ENCODE data around the gene DMAC2.
"Not testable (repeated sequence)": the region's sequence is repeated elsewhere in the genome, so short reads cannot be mapped to it uniquely, and the experiment has no call there.

DMAC2 gene

GRCh38 chr19:41442473-41443355, 3.0 kb upstream of the DMAC2 start, which contains the start of gene ERICH4:
Gene ERICH4, plus strand, starts transcription at chr19:41443156. Its CDS starts 14 bp downstream, at chr19:41443170.
- DNase-seq (ENCODE audit: low read depth): no peak

DNA sequence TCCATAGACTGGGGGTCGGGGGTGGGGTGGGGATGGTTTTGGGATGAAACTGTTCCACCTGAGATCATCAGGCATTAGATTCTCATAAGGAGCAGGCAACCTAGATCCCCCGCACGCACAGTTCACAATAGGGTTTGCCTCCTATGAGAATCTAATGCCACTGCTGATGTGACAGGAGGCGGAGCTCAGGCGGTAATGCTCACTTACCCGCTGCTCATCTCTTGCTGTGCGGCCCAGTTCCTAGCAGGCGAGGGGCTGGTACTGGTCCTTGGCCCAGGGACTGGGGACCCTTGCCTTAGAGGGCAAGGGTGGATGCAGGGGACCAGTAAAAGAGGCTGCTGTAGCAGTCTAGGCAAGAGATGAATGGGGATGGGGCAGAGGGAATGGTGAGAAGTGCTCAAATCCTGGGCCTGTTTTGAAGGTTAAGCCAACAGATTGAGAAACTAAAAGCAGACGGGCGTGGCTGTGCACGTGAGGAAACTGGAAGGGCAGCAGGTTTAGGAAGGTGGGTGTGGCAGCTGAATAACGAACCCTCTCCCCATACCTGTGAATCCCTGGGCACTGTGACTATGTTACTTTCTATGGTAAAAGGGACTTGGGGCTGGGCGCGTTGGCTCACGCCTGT, 1.7 kb upstream of the DMAC2 start:
- no peak for DNase-seq (ENCODE audit: low read depth)

- no peak for DNase-seq (ENCODE audit: low read depth)
Observed at GRCh38 chr19:41437944-41438574, 1.7 kb downstream of the DMAC2 start.

DNA sequence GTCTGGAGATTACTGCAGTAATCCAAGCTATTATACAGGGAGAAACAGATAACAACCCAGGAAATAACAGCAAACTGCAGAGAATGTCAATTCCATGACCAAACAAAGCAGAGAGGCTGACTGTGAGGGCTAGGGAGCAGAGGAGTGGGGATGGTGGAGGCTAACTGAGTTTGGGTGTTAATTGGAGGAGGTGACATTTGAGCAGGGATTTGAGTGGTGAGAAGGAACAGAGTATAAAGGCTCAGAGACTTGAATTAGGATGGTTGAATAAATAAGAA, 3.1 kb downstream of the DMAC2 start:
- no peak for DNase-seq (ENCODE audit: low read depth)

DNA sequence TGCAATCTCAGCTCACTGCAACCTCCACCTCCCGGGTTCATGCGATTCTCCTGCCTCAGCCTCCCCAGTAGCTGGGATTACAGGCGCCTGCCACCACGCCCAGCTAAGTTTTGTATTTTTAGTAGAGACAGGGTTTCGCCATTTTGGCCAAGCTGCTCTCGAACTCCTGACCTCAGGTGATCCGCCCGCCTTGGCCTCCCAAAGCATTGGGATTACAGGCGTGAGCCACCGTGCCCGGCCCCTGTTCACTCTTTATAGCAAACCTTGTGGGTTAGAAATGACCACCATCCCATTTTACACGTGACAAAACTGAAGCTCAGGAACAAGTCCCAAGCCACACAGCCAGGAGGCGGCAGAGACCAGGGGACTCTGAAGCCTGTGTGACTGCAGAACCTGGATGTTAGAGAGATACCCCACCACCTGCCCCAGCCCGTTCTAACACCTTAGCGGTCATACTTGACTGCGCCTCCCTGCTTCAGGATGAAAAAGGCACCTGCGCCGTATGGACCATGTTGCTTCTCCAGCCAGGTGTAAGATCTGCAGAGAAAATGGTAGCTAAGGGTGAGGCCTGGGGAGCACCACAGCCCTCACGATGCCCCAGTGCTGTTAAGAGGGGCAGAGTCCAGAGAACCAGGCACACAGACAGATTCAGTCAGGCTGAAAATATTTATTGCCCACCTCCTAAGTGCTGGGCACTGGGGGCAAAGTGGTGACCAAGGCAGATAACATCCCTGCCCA, 3.6 kb downstream of the DMAC2 start:
- no peak for DNase-seq (ENCODE audit: low read depth)

GRCh38 chr19:41435376-41435775, 4.3 kb downstream of the DMAC2 start:
- not testable (repeated sequence) for DNase-seq (ENCODE audit: low read depth)

DNA sequence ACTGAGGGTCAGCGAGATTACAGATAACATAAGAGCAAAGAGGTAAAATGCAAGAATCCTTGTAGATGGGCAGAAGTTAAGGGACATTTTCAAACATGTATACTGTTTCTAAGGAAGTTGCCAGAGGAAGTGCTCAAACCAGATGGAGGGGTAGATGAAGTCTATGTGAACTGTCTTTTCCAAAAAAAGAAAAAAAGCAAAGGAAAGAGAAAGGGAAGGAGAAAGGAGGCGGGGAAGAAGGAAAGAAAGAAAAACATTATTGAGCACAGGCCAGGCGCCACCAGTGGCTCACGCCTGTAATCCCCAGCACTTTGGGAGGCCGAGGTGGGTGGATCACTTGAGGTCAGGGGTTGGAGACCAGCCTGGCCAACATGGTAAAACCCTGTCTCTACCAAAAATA, 5.3 kb downstream of the DMAC2 start:
- DNase-seq (ENCODE audit: low read depth): no peak

- no peak for DNase-seq (ENCODE audit: low read depth)
Observed at GRCh38 chr19:41433171-41433570, 6.5 kb downstream of the DMAC2 start.

- no peak for DNase-seq (ENCODE audit: low read depth)
Observed at GRCh38 chr19:41431426-41432386, 8.0 kb downstream of the DMAC2 start.

DNA sequence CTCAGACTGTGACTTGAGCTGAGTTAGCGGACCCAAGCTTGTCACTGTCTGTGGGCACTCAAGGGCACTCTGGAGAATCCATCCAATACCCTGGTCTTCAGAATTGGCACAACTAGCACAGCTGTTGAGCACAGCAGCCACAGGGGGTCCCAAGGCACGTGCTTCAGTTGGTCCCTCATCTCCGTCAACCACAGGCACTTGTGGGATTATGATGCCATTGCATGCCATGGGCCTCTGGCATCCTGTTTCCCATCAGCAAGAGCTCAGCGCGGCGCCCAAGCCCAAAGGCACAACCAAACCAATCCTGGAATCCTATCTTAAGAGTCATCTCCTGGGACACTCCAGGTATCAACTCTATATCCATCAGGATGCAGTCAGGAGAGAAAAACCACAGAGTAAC, 8.8 kb downstream of the DMAC2 start:
- DNase-seq (ENCODE audit: low read depth): no peak

- DNase-seq (ENCODE audit: low read depth): no peak
Observed at GRCh38 chr19:41428481-41428859, 11.2 kb downstream of the DMAC2 start.

GRCh38 chr19:41427647-41428480, 11.8 kb downstream of the DMAC2 start:
- DNase-seq (ENCODE audit: low read depth): no peak

DNA sequence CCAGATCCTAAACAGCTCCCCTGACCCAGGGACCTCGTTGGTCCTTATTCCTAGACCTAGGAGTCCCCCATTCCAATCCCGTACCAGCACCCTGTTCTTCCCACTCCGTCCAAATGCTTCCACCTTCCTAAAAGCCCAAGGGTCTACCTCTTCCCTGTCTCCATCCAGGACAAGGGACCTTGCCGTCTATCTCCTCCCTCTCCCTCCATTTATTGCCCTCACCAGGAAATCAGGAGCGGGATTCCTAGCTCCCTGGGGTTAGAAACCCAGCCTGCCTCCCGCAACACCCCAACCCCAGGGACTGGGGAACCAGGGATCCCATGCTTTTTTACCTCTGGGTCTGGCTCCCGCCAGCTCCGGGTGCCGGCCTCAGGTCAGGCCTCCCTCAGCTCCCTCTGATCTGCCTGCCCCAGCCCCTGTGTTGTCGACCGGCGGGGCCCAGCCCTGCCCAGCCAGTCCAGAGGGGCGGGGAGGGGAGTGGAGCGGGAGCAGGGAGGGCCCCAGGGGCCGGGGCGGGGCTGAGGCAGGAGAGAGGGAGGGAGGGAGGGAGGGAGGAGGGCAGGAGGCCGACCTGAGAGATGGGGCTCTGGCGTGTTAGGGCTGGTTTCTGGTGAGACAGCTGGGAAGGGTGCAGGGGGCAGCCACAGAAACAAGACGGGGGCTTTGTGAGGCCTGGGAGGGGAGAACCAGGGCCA, 12.6 kb downstream of the DMAC2 start, which contains the start of gene B3GNT8:
B3GNT8 (minus strand) TSS at position 423 of the 695 bp plus-strand sequence. CDS start 596 bp downstream, outside the sequence.
- no peak for DNase-seq (ENCODE audit: low read depth)

DNA sequence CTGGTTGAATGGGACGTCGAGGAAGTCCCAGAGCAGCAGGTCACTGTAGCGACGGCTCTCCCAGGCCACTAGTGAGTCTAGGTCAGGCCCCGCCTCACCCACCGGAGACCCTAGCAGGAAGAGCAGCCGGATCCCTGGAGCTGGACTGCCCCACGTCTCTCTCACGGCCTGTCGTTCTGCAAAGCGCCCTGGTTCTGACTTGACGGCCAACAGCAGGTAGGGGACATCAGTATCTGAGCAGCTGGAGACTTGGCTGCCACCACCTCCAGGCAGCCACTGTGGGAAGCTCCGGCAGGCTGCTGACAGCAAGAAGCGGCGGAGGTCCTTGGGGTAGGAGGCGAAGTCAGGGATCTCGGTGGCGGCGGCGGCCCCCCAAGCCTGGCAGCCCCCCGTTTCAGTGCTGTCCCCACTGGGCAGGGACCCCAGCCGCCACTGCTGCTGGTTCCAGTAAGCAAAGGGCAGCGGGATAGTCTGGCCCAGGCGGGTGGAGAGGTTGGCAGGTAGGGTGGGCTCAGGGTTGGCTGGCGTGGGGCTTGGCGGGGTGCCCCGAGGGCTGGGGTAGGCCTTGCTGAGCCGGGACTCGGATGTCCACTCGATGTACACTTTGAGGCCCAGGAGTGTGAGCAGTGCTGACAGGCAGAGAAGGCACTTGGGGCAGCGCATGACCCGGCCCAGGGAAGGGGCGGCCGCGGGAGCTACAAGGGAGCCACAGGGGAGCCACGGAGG, 13.4 kb downstream of the DMAC2 start:
- no peak for DNase-seq (ENCODE audit: low read depth)

- DNase-seq (ENCODE audit: low read depth): no peak
Observed at GRCh38 chr19:41425174-41426115, 14.3 kb downstream of the DMAC2 start.

- DNase-seq (ENCODE audit: low read depth): no peak
Observed at GRCh38 chr19:41424335-41425173, 15.2 kb downstream of the DMAC2 start.

DNA sequence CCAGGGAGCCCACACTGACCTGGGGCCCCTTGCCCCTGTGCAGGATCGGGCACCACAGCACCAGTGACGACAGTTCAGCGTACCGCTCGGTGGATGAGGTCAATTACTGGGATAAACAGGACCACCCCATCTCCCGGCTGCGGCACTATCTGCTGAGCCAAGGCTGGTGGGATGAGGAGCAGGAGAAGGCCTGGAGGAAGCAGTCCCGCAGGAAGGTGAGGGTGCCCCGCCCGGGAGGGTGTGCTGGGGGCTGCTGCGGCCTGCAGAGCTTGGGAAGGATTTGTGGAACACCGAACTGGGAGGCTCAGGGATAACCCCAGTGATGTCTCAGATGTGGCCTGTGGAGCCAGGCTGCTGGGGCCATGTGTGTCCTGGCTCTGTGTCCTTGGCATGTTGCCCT, 16.8 kb downstream of the DMAC2 start:
- no peak for DNase-seq (ENCODE audit: low read depth)

Measured in T follicular helper cell (primary cell).